NCI-H146 (cell line): ENCODE data around the gene LCP1.

Experiments
- DNase-seq: peaks from one replicate; lab custom pipeline; 2025; lab: John Stamatoyannopoulos, UW

LCP1 gene

GRCh38 chr13:46126552-46127357, 55.2 kb downstream of the LCP1 start:
- DNase-seq = peak; percentile 65

GRCh38 chr13:46126056-46126455, 55.9 kb downstream of the LCP1 start:
- DNase-seq = no peak

- no peak for DNase-seq
Observed at GRCh38 chr13:46124967-46125933, 56.7 kb downstream of the LCP1 start.

GRCh38 chr13:46124531-46124966, 57.4 kb downstream of the LCP1 start:
- no peak for DNase-seq

- DNase-seq = no peak
Observed at GRCh38 chr13:46122304-46122703, 59.7 kb downstream of the LCP1 start.

GRCh38 chr13:46121597-46122163, 60.3 kb downstream of the LCP1 start:
- DNase-seq = no peak

- DNase-seq = no peak
Observed at GRCh38 chr13:46121033-46121432, 60.9 kb downstream of the LCP1 start.

- DNase-seq = peak; percentile 69
Observed at GRCh38 chr13:46119883-46120614, 61.9 kb downstream of the LCP1 start.

- no peak for DNase-seq
Observed at GRCh38 chr13:46116653-46117502, 65.1 kb downstream of the LCP1 start.

GRCh38 chr13:46114613-46115012, 67.4 kb downstream of the LCP1 start:
- no peak for DNase-seq

GRCh38 chr13:46113596-46113995, 68.4 kb downstream of the LCP1 start:
- no peak for DNase-seq

- DNase-seq = no peak
Observed at GRCh38 chr13:46111151-46111550, 70.8 kb downstream of the LCP1 start.

- no peak for DNase-seq
Observed at GRCh38 chr13:46109451-46109850, 72.5 kb downstream of the LCP1 start.

- no peak for DNase-seq
Observed at GRCh38 chr13:46106839-46107371, 75.1 kb downstream of the LCP1 start.

- DNase-seq = no peak
Observed at GRCh38 chr13:46104868-46105267, 77.1 kb downstream of the LCP1 start, which contains the start of gene CPB2. Gene CPB2 (minus strand): TSS chr13:46105033. CDS start chr13:46105009, 24 bp downstream.

GRCh38 chr13:46103037-46103436, 78.9 kb downstream of the LCP1 start:
- no peak for DNase-seq

GRCh38 chr13:46102255-46102605, 79.7 kb downstream of the LCP1 start:
- no peak for DNase-seq

GRCh38 chr13:46101484-46102254, 80.3 kb downstream of the LCP1 start:
- peak; percentile 26 for DNase-seq

GRCh38 chr13:46101002-46101401, 81.0 kb downstream of the LCP1 start:
- DNase-seq = no peak
